A549 (cell line): Measurements from ENCODE around the gene INPP4B.

ENCODE experiments used
- CEBPB ChIP-seq, 2 experiments: fragments of >200 bp in 1 of 2; sonication (Bioruptor Twin) in 1 of 2; formaldehyde crosslinking in 1 of 2; IDR thresholded peaks; 2 replicates each; pipeline ENCODE4 v1.6.1; 2012 to 2016
- HEYL ChIP-seq: fragments of 250-450 bp; sonication (Bioruptor Pico); IDR thresholded peaks from 2 replicates; pipeline ENCODE4 v1.8.0; 2021; ENCODE audit warnings: mild to moderate bottlenecking, moderate library complexity
- JUNB ChIP-seq: fragments of >200 bp; sonication (Bioruptor Twin); formaldehyde crosslinking; IDR thresholded peaks from 2 replicates; pipeline ENCODE4 v1.6.1; 2016
- MYC ChIP-seq: IDR thresholded peaks from 2 replicates; pipeline ENCODE4 v1.6.1; 2012; ENCODE audit warnings: mild to moderate bottlenecking, inconsistent platforms, low read length, improper control_type of control experiment, borderline replicate concordance
- TP53 ChIP-seq: fragments of 250-450 bp; sonication (Bioruptor Pico); IDR thresholded peaks from 2 replicates; pipeline ENCODE4 v1.5.0; 2021; ENCODE audit warnings: mild to moderate bottlenecking, moderate library complexity
- ZNF302 ChIP-seq: fragments of 250-450 bp; sonication (Bioruptor Pico); IDR thresholded peaks from 2 replicates; pipeline ENCODE4 v1.9.0; 2021; ENCODE audit warnings: inconsistent platforms, mild to moderate bottlenecking, moderate library complexity
- TF ChIP-seq, protein P1 (sequence below): fragments of >200 bp; sonication (Bioruptor Twin); formaldehyde crosslinking; IDR thresholded peaks from 3 replicates; pipeline ENCODE4 v1.6.1; 2016
- TF ChIP-seq, protein P2 (sequence below): IDR thresholded peaks from 2 replicates; pipeline ENCODE4 v1.6.1; 2012
- TF ChIP-seq, protein P3 (sequence below): fragments of >200 bp; sonication (Bioruptor Twin); formaldehyde crosslinking; IDR thresholded peaks from 3 replicates; pipeline ENCODE4 v1.5.1; 2016
- TF ChIP-seq, protein P4 (sequence below): fragments of 200-600 bp; sonication (generic); IDR thresholded peaks from 2 replicates; pipeline ENCODE4 v1.6.1; 2016; ENCODE audit warnings: antibody characterized with exemption, mild to moderate bottlenecking, moderate library complexity

DNA sequence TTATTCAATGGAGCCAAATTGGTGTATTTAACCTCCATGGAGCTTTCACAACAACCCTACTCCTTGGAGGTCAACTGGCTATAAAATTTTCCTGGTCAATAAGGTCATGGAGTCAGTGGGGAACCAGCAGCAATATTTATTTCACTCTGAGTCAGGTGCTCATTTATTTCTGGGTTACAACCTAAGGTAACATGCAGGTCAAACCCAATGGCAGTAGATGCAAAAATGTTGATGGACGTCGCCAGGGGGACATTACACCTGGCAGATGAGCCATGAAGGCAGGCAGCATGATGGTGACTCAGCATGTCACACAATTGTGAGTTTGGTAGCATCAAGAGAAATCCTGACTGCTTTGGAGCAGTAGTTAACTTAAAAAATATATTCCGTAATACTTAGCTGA is 695.6 kb downstream of the INPP4B start:
- TF ChIP-seq, protein P1, sequence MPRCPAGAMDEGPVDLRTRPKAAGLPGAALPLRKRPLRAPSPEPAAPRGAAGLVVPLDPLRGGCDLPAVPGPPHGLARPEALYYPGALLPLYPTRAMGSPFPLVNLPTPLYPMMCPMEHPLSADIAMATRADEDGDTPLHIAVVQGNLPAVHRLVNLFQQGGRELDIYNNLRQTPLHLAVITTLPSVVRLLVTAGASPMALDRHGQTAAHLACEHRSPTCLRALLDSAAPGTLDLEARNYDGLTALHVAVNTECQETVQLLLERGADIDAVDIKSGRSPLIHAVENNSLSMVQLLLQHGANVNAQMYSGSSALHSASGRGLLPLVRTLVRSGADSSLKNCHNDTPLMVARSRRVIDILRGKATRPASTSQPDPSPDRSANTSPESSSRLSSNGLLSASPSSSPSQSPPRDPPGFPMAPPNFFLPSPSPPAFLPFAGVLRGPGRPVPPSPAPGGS = no peak
- TF ChIP-seq, protein P2, sequence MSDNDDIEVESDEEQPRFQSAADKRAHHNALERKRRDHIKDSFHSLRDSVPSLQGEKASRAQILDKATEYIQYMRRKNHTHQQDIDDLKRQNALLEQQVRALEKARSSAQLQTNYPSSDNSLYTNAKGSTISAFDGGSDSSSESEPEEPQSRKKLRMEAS = no peak
- TF ChIP-seq, protein P3, sequence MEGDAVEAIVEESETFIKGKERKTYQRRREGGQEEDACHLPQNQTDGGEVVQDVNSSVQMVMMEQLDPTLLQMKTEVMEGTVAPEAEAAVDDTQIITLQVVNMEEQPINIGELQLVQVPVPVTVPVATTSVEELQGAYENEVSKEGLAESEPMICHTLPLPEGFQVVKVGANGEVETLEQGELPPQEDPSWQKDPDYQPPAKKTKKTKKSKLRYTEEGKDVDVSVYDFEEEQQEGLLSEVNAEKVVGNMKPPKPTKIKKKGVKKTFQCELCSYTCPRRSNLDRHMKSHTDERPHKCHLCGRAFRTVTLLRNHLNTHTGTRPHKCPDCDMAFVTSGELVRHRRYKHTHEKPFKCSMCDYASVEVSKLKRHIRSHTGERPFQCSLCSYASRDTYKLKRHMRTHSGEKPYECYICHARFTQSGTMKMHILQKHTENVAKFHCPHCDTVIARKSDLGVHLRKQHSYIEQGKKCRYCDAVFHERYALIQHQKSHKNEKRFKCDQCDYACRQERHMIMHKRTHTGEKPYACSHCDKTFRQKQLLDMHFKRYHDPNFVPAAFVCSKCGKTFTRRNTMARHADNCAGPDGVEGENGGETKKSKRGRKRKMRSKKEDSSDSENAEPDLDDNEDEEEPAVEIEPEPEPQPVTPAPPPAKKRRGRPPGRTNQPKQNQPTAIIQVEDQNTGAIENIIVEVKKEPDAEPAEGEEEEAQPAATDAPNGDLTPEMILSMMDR = no peak
- TF ChIP-seq, protein P4, sequence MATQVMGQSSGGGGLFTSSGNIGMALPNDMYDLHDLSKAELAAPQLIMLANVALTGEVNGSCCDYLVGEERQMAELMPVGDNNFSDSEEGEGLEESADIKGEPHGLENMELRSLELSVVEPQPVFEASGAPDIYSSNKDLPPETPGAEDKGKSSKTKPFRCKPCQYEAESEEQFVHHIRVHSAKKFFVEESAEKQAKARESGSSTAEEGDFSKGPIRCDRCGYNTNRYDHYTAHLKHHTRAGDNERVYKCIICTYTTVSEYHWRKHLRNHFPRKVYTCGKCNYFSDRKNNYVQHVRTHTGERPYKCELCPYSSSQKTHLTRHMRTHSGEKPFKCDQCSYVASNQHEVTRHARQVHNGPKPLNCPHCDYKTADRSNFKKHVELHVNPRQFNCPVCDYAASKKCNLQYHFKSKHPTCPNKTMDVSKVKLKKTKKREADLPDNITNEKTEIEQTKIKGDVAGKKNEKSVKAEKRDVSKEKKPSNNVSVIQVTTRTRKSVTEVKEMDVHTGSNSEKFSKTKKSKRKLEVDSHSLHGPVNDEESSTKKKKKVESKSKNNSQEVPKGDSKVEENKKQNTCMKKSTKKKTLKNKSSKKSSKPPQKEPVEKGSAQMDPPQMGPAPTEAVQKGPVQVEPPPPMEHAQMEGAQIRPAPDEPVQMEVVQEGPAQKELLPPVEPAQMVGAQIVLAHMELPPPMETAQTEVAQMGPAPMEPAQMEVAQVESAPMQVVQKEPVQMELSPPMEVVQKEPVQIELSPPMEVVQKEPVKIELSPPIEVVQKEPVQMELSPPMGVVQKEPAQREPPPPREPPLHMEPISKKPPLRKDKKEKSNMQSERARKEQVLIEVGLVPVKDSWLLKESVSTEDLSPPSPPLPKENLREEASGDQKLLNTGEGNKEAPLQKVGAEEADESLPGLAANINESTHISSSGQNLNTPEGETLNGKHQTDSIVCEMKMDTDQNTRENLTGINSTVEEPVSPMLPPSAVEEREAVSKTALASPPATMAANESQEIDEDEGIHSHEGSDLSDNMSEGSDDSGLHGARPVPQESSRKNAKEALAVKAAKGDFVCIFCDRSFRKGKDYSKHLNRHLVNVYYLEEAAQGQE = no peak
- TF ChIP-seq JUNB = no peak
- no peak for TF ChIP-seq CEBPB (IDR thresholded peaks at IDR 0.05)
- no peak for TF ChIP-seq MYC
- no peak for TF ChIP-seq ZNF302 (CRISPR knock-in tag)
- TF ChIP-seq TP53 (CRISPR knock-in tag) = no peak
- TF ChIP-seq HEYL (CRISPR knock-in tag) = no peak
